CD4-positive, alpha-beta memory T cell (primary cell): ENCODE data around the gene CTF1. TPM values are rescaled to one million over a fixed set of nuclear protein-coding genes. Genes with fewer than 3 reads are reported as not detected.
"Not testable (repeated sequence)": the region's sequence is repeated elsewhere in the genome, so short reads cannot be mapped to it uniquely, and the experiment has no call there.

Experiments used
- CTCF ChIA-PET: fragments of 350-600 bp; sonication (Branson Sonifier 250); formaldehyde crosslinking; loops from one replicate; lab custom pipeline; 2021; ENCODE audit warnings: inconsistent platforms; ENCODE audit not compliant: partially characterized antibody; lab: Charles Lee
- POLR2A ChIA-PET: fragments of 350-600 bp; sonication (Branson Sonifier 250); formaldehyde crosslinking; loops from one replicate; lab custom pipeline; 2021; ENCODE audit not compliant: partially characterized antibody; lab: Charles Lee
- DNase-seq, 5 donors: peaks; one replicate each; pipeline versions ENCODE4 v3.0.0 to v3.0.0-alpha.2; 2020 to 2022; ENCODE audit warnings: mixed read lengths in 1 of 5
- H3K27ac ChIP-seq: one replicate; pipeline ENCODE4 v1.7.0; 2013; ENCODE audit warnings: low read depth, low read length
- H3K27me3 ChIP-seq: 2 replicates; pipeline ENCODE4 v1.7.0; 2013; ENCODE audit warnings: mild to moderate bottlenecking, low read length, moderate library complexity; ENCODE audit not compliant: insufficient read depth
- H3K36me3 ChIP-seq: 2 replicates; pipeline ENCODE4 v1.7.0; 2013; ENCODE audit warnings: mild to moderate bottlenecking, low read length, moderate library complexity; ENCODE audit not compliant: insufficient read depth
- H3K4me1 ChIP-seq: 2 replicates; pipeline ENCODE4 v1.7.0; 2013; ENCODE audit warnings: mild to moderate bottlenecking, low read length, moderate library complexity; ENCODE audit not compliant: insufficient read depth
- H3K4me3 ChIP-seq, 2 donors: one replicate each; pipeline ENCODE4 v1.7.0; 2013; ENCODE audit warnings: low read length in 2 of 2, mild to moderate bottlenecking in 1 of 2
- H3K9me3 ChIP-seq, 2 donors: one replicate each; pipeline ENCODE4 v1.7.0; 2013; ENCODE audit warnings: low read length in 2 of 2, control low read depth in 1 of 2; ENCODE audit not compliant: control insufficient read depth in 1 of 2
- H3K27ac Mint-ChIP-seq, 7 donors: one replicate each; pipeline ENCODE4 v1.8.0; 2020 to 2021; ENCODE audit warnings: mixed read lengths in 7 of 7, mild to moderate bottlenecking in 6 of 7, inconsistent platforms in 3 of 7, moderate library complexity in 3 of 7
- H3K27me3 Mint-ChIP-seq, 2 donors: one replicate each; pipeline ENCODE4 v1.8.0; 2020 to 2021; ENCODE audit warnings: mixed read lengths in 2 of 2
- H3K36me3 Mint-ChIP-seq, 2 donors: one replicate each; pipeline ENCODE4 v1.8.0; 2020 to 2021; ENCODE audit warnings: mixed read lengths in 2 of 2, inconsistent platforms in 1 of 2, mild to moderate bottlenecking in 1 of 2
- H3K4me1 Mint-ChIP-seq, 4 donors: one replicate each; pipeline ENCODE4 v1.8.0; 2020 to 2021; ENCODE audit warnings: mixed read lengths in 4 of 4, mild to moderate bottlenecking in 1 of 4
- H3K4me3 Mint-ChIP-seq, 8 donors: one replicate each; pipeline ENCODE4 v1.8.0; 2020 to 2021; ENCODE audit warnings: mixed read lengths in 8 of 8, mild to moderate bottlenecking in 7 of 8, moderate library complexity in 6 of 8, inconsistent platforms in 3 of 8
- H3K9me3 Mint-ChIP-seq, 8 donors: one replicate each; pipeline ENCODE4 v1.8.0; 2020 to 2021; ENCODE audit warnings: mixed read lengths in 8 of 8, mild to moderate bottlenecking in 5 of 8, inconsistent platforms in 3 of 8, moderate library complexity in 1 of 8
- intact Hi-C: fragments of 100-400 bp; cut with micrococcal nuclease; formaldehyde crosslinking; loops from one replicate; pipeline ENCODE4 v1.15.1; 2023
- polyA plus RNA-seq, 2 donors: library from polyadenylated mRNA; unstranded; fragments of 300-500 nt; fragmentation: Illumina TruSeq; gene quantifications; one replicate each; pipeline ENCODE4 v1.2.3, GENCODE V29; 2021
- total RNA-seq, 2 experiments: library from RNA; stranded (reverse); gene quantifications; one replicate each; pipeline ENCODE4 v1.2.3, GENCODE V29; 2021

CTF1 gene
- total and polyA plus RNA-seq, 4 experiments from 2014 or later, result 0.19 to 0.26 TPM; not detected in 2

- H3K36me3 Mint-ChIP-seq, result not testable (repeated sequence)
Measured at GRCh38 chr16:30860729-30861128, 35.7 kb upstream of the CTF1 start.

GRCh38 chr16:30863178-30863577, 33.2 kb upstream of the CTF1 start:
- CTCF ChIA-PET, result interaction anchor here (0.6 kb wide), 1 partner anchor 28 kb away, joined by 3 read pairs; no protein-coding TSS in a partner anchor
- DNase-seq, H3K36me3 Mint-ChIP-seq, H3K9me3 ChIP-seq, H3K4me1 Mint-ChIP-seq, H3K27me3 Mint-ChIP-seq, POLR2A ChIA-PET, H3K27me3 ChIP-seq, H3K4me1 ChIP-seq, H3K36me3 ChIP-seq, H3K4me3 Mint-ChIP-seq, intact Hi-C loops, H3K27ac Mint-ChIP-seq, H3K4me3 ChIP-seq, H3K9me3 Mint-ChIP-seq, H3K27ac ChIP-seq: not testable (repeated sequence)

More at GRCh38 chr16:30860729-30861128, 35.7 kb upstream of the CTF1 start:
- H3K36me3 ChIP-seq, H3K4me1 Mint-ChIP-seq, H3K4me3 ChIP-seq, intact Hi-C loops, H3K27me3 ChIP-seq, DNase-seq, CTCF ChIA-PET, H3K27ac Mint-ChIP-seq, H3K4me1 ChIP-seq, H3K4me3 Mint-ChIP-seq, POLR2A ChIA-PET, H3K27ac ChIP-seq, H3K9me3 ChIP-seq, H3K9me3 Mint-ChIP-seq, H3K27me3 Mint-ChIP-seq: not testable (repeated sequence)

- H3K36me3 Mint-ChIP-seq, result peaks cover 0 to 1% of the 10 kb centered on the region in 2 donors
- H3K27me3 ChIP-seq, result no peaks in the 10 kb centered on the region
- H3K4me1 ChIP-seq, result no peaks in the 10 kb centered on the region
- no peaks in the 10 kb centered on the region for H3K36me3 ChIP-seq
- H3K27me3 Mint-ChIP-seq, result no peaks in the 10 kb centered on the region
- intact Hi-C loops, result no loop called here
- no peak overlapping the region for H3K4me3 Mint-ChIP-seq
- no peaks in the 10 kb centered on the region for H3K4me1 Mint-ChIP-seq
- H3K4me3 ChIP-seq, result no peak overlapping the region
- DNase-seq, result no peak
- H3K27ac ChIP-seq, result no peak overlapping the region
- H3K27ac Mint-ChIP-seq, result no peak overlapping the region
- ChIA-PET POLR2A (interaction anchor here (1.0 kb wide), 1 partner anchor 9 kb away, joined by 3 read pairs; no protein-coding TSS in a partner anchor), CTCF (interaction anchor here (1.6 kb wide), 1 partner anchor 9 kb away, joined by 3 read pairs; no protein-coding TSS in a partner anchor)
- H3K9me3 Mint-ChIP-seq, result no peaks in the 10 kb centered on the region
- H3K9me3 ChIP-seq, result no peaks in the 10 kb centered on the region
Measured at GRCh38 chr16:30866031-30866430, 30.4 kb upstream of the CTF1 start.

- no peak overlapping the region for H3K4me3 ChIP-seq
- no peaks in the 10 kb centered on the region for H3K9me3 ChIP-seq
- H3K27me3 ChIP-seq, result no peaks in the 10 kb centered on the region
- CTCF ChIA-PET, result no interaction called here
- no peaks in the 10 kb centered on the region for H3K36me3 ChIP-seq
- Mint-ChIP-seq H3K27ac (no peak overlapping the region), H3K4me3 (no peak overlapping the region), H3K27me3 (no peaks in the 10 kb centered on the region), H3K4me1 (peaks cover 0 to 3% (median 0%) of the 10 kb centered on the region in 4 donors), H3K9me3 (no peaks in the 10 kb centered on the region), H3K36me3 (peaks cover 1 to 3% of the 10 kb centered on the region in 2 donors)
- DNase-seq, result no peak
- no peaks in the 10 kb centered on the region for H3K4me1 ChIP-seq
- POLR2A ChIA-PET, result interaction anchor here (1.6 kb wide), 1 partner anchor 34 kb away, joined by 5 read pairs; no protein-coding TSS in a partner anchor
- H3K27ac ChIP-seq, result no peak overlapping the region
- intact Hi-C loops, result no loop called here
Measured at GRCh38 chr16:30867747-30868146, 28.7 kb upstream of the CTF1 start.

- intact Hi-C loops, result no loop called here
- peaks cover 3 to 28% (median 11%) of the 10 kb centered on the region in 4 donors for H3K4me1 Mint-ChIP-seq
- no peaks in the 10 kb centered on the region for H3K9me3 Mint-ChIP-seq
- ChIA-PET POLR2A (no interaction called here), CTCF (interaction anchor here (1.0 to 3.5 kb wide), 2 partner anchors 26 to 31 kb away, joined by 5 to 12 read pairs; no protein-coding TSS in a partner anchor)
- H3K4me3 Mint-ChIP-seq, result no peak overlapping the region
- H3K4me3 ChIP-seq, result no peak overlapping the region
- no peaks in the 10 kb centered on the region for H3K27me3 Mint-ChIP-seq
- no peak overlapping the region for H3K27ac ChIP-seq
- H3K36me3 Mint-ChIP-seq, result peaks cover 3 to 22% of the 10 kb centered on the region in 2 donors
- no peaks in the 10 kb centered on the region for H3K27me3 ChIP-seq
- H3K36me3 ChIP-seq, result no peaks in the 10 kb centered on the region
- H3K4me1 ChIP-seq, result peaks cover 9% of the 10 kb centered on the region
- DNase-seq, result no peak
- peak overlapping the region in 2 of 7 donors; percentile 22 to 57 for H3K27ac Mint-ChIP-seq
- no peaks in the 10 kb centered on the region for H3K9me3 ChIP-seq
Measured at GRCh38 chr16:30870904-30871303, 25.5 kb upstream of the CTF1 start.

- peaks cover 16 to 49% (median 30%) of the 10 kb centered on the region in 4 donors for H3K4me1 Mint-ChIP-seq
Measured at GRCh38 chr16:30874244-30874820, 22.1 kb upstream of the CTF1 start.

More at GRCh38 chr16:30874244-30874820, 22.1 kb upstream of the CTF1 start:
- peak overlapping the region; percentile 84 for H3K27ac ChIP-seq
- H3K9me3 Mint-ChIP-seq, result no peaks in the 10 kb centered on the region
- peaks cover 6% of the 10 kb centered on the region for H3K36me3 ChIP-seq
- H3K27ac Mint-ChIP-seq, result peak overlapping the region; percentile 91 to 99 (median 94)
- no peak for DNase-seq
- peaks cover 23% of the 10 kb centered on the region for H3K4me1 ChIP-seq
- H3K4me3 Mint-ChIP-seq, result peak overlapping the region; percentile 92 to 99 (median 97)
- H3K9me3 ChIP-seq, result no peaks in the 10 kb centered on the region
- no peaks in the 10 kb centered on the region for H3K27me3 ChIP-seq
- ChIA-PET POLR2A (interaction anchor here (0.7 to 5.1 kb wide), 28 partner anchors 9 to 995 kb away, joined by 3 to 177 read pairs (median 5); partner anchors contain the start of genes ARMC5, BCL7C, CFAP119 and CORO1A), CTCF (interaction anchor here (1.0 to 3.7 kb wide), 5 partner anchors 18 to 66 kb away, joined by 3 to 39 read pairs (median 6); no protein-coding TSS in a partner anchor)
- intact Hi-C loops, result loop anchor here (2.0 kb wide), 2 partner anchors 28 to 60 kb away; no protein-coding TSS in a partner anchor
- no peaks in the 10 kb centered on the region for H3K27me3 Mint-ChIP-seq
- H3K36me3 Mint-ChIP-seq, result peaks cover 10 to 37% of the 10 kb centered on the region in 2 donors
- H3K4me3 ChIP-seq, result peak overlapping the region; percentile 89 to 94
